ENCODE data around the gene DCAF10. TPM values are rescaled to one million over a fixed set of nuclear protein-coding genes. Genes with fewer than 3 reads are reported as not detected.

Gene DCAF10
- total and polyA plus RNA-seq, 2 of the 13 experiments (the other 11 are each of a cell fraction or from before 2014, with no cell fraction given) = 9.2 to 20.3 TPM

- no peaks in the 10 kb centered on the region for H3K27me3 ChIP-seq (ENCODE audit: control insufficient read depth in 1 of 2, insufficient read depth in 2 of 2, low read length in 2 of 2)
- no peak overlapping the region for H3K4me2 ChIP-seq (ENCODE audit: low read depth, low read length)
- H4K20me1 ChIP-seq (ENCODE audit: insufficient read depth, low read length) = no peaks in the 10 kb centered on the region
- intact Hi-C loops (cut with micrococcal nuclease; ENCODE audit: unreplicated experiment) (loop anchor here (1.0 to 5.0 kb wide), 7 partner anchors 54 to 449 kb away; no protein-coding TSS in a partner anchor), in situ Hi-C loops (cut with HindIII; ENCODE audit: extremely low pct_ligation_motif_present, low pct_unique_long_range_greater_than_20kb) (loop anchor here (5.0 to 25.0 kb wide), 2 partner anchors 249 to 426 kb away; partner anchors contain the start of gene POLR1E)
- H3K27ac ChIP-seq (ENCODE audit: extremely low read length, insufficient read depth, low read length) = no peak overlapping the region
- ATAC-seq (peak; percentile 78), FAIRE-seq (peak; percentile 97), DNase-seq (ENCODE audit: low spot score) (peak; percentile 81)
- H3K36me3 ChIP-seq (replicated peaks in 1 of 2; ENCODE audit: control insufficient read depth in 1 of 2, insufficient read depth in 2 of 2, low read length in 2 of 2) = peaks cover 12 to 15% of the 10 kb centered on the region in 2 experiments; a peak in 4 of 5 replicates
- no peak overlapping the region for H2AFZ ChIP-seq (ENCODE audit: low read length)
- CTCF ChIA-PET (ENCODE audit: low intra/inter-chr PET ratio, low total read pairs) = interaction anchor here (0.8 to 2.9 kb wide), 6 partner anchors 9 to 431 kb away, joined by 3 to 19 read pairs (median 4); partner anchors contain the start of gene SLC25A51
- H3K4me3 ChIP-seq (replicated peaks in 1 of 3; ENCODE audit: insufficient read depth in 1 of 3, low read depth in 2 of 3, low read length in 3 of 3) = no peak overlapping the region
- 58% methylated on average over 5 of the region's 11 CpGs for WGBS (ENCODE audit: low lambda C conversion rate)
- H3K79me2 ChIP-seq (ENCODE audit: insufficient read depth, low read length) = no peaks in the 10 kb centered on the region
- BruUV-seq (replicated peaks) = TSS peak; percentile 5
- H3K4me1 ChIP-seq (ENCODE audit: insufficient read depth, low read length) = peaks cover 17% of the 10 kb centered on the region
- POLR2A ChIA-PET = interaction anchor here (0.7 to 1.4 kb wide), 7 partner anchors 95 to 157 kb away, joined by 3 to 5 read pairs (median 4); no protein-coding TSS in a partner anchor
- no peak overlapping the region for H3K9ac ChIP-seq (ENCODE audit: insufficient read depth, low read depth, low read length)
- no peaks in the 10 kb centered on the region for H3K9me3 ChIP-seq (ENCODE audit: low read length)
- TF ChIP-seq ZNF34 (CRISPR knock-in tag; IDR thresholded peaks at IDR 0.05; ENCODE audit: borderline replicate concordance) (peak; percentile 85), ZFX (CRISPR knock-in tag; IDR thresholded peaks at IDR 0.05; ENCODE audit: low read depth) (no peak; the same call in 1 of the 2 replicates), CAMTA2 (CRISPR knock-in tag; IDR thresholded peaks at IDR 0.05; ENCODE audit: borderline replicate concordance) (0 out of 2 replicates have a peak, but pooled peaks have one; percentile 36), SP4 (CRISPR knock-in tag; IDR thresholded peaks at IDR 0.05) (peak; percentile 30; the same call in 1 of the 2 replicates), HDAC2 (CRISPR knock-in tag; IDR thresholded peaks at IDR 0.05) (peak; percentile 31; the same call in 1 of the 2 replicates), ZNF326 (CRISPR knock-in tag; IDR thresholded peaks at IDR 0.05; ENCODE audit: borderline replicate concordance) (peak; percentile 54; the same call in 1 of the 2 replicates), ZNF644 (CRISPR knock-in tag; IDR thresholded peaks at IDR 0.05; ENCODE audit: low read depth) (no peak), SNAPC5 (CRISPR knock-in tag; IDR thresholded peaks at IDR 0.05; ENCODE audit: borderline replicate concordance) (no peak), PHF8 (CRISPR knock-in tag; IDR thresholded peaks at IDR 0.05) (peak; percentile 19; the same call in 1 of the 2 replicates), ZNF674 (CRISPR knock-in tag; IDR thresholded peaks at IDR 0.05; ENCODE audit: low read depth) (no peak), ERF (CRISPR knock-in tag; IDR thresholded peaks at IDR 0.05) (peak; percentile 47; the same call in 1 of the 2 replicates), RXRB (CRISPR knock-in tag; IDR thresholded peaks at IDR 0.05; ENCODE audit: borderline replicate concordance) (peak; percentile 40; the same call in 1 of the 2 replicates), KDM2A (CRISPR knock-in tag; IDR thresholded peaks at IDR 0.05; ENCODE audit: borderline replicate concordance, low read depth) (peak; percentile 12; the same call in 1 of the 2 replicates), AFF4 (CRISPR knock-in tag; IDR thresholded peaks at IDR 0.05) (no peak), ZFP1 (CRISPR knock-in tag; IDR thresholded peaks at IDR 0.05) (0 out of 2 replicates have a peak, but pooled peaks have one; percentile 34), ATRX (CRISPR knock-in tag; IDR thresholded peaks at IDR 0.05; ENCODE audit: borderline replicate concordance) (no peak), KDM6A (CRISPR knock-in tag; IDR thresholded peaks at IDR 0.05; ENCODE audit: low read depth) (no peak), GABPB1 (CRISPR knock-in tag; IDR thresholded peaks at IDR 0.05) (0 out of 2 replicates have a peak, but pooled peaks have one; percentile 20), POLR2G (IDR thresholded peaks at IDR 0.05; ENCODE audit: low read depth, low read length) (peak; percentile 46; the same call in 1 of the 2 replicates), ZNF580 (CRISPR knock-in tag; IDR thresholded peaks at IDR 0.05; ENCODE audit: borderline replicate concordance, low read depth) (peak; percentile 37; the same call in 1 of the 2 replicates), SMC3 (IDR thresholded peaks at IDR 0.05; ENCODE audit: low read length) (peak; percentile 97)
These were observed 113.0 kb downstream of the DCAF10 start for GRCh38 chr9:37913480-37914153.

Measured in HepG2 (cell line).